SU-DHL-6 (cell line): ENCODE measurements around the gene DAGLB.

Experiments used
- H2AFZ ChIP-seq: fragments of 200-600 bp; sonication (generic); 2 replicates; pipeline ENCODE4 v1.6.1; 2014; ENCODE audit warnings: low read depth, mild to moderate bottlenecking, moderate library complexity, mixed read lengths, antibody characterized with exemption, low read length; ENCODE audit not compliant: severe bottlenecking
- H3F3A ChIP-seq: fragments of 200-600 bp; shearing (Covaris generic); 2 replicates; pipeline ENCODE4 v1.6.0; 2016; ENCODE audit warnings: antibody characterized with exemption, mild to moderate bottlenecking; ENCODE audit not compliant: insufficient read depth
- H3K27ac ChIP-seq: fragments of 200-600 bp; sonication (generic); 2 replicates; pipeline ENCODE4 v1.5.1; 2016; ENCODE audit warnings: low read depth, mild to moderate bottlenecking, low read length, moderate library complexity, mixed read lengths
- H3K27me3 ChIP-seq: fragments of 200-600 bp; sonication (generic), shearing (Covaris generic); 2 replicates; pipeline ENCODE4 v1.6.0; 2014; ENCODE audit warnings: mild to moderate bottlenecking, low read length
- H3K36me3 ChIP-seq: fragments of 200-600 bp; sonication (generic); 2 replicates; pipeline ENCODE4 v1.6.1; 2014; ENCODE audit warnings: mild to moderate bottlenecking, low read length, mixed read lengths
- H3K4me2 ChIP-seq: fragments of 300-600, 200-600 bp; shearing (Covaris generic), sonication (generic); 2 replicates; pipeline ENCODE4 v1.6.0; 2014; ENCODE audit warnings: low read length, low read depth, mild to moderate bottlenecking; ENCODE audit not compliant: poor library complexity, severe bottlenecking
- H3K4me3 ChIP-seq: fragments of 200-600 bp; sonication (generic); 2 replicates; pipeline ENCODE4 v1.5.1; 2014; ENCODE audit warnings: antibody characterized with exemption, low read length, mild to moderate bottlenecking, mixed read lengths; ENCODE audit not compliant: insufficient read depth, poor library complexity, severe bottlenecking
- H3K79me2 ChIP-seq: fragments of 200-600 bp; sonication (generic); 2 replicates; pipeline ENCODE4 v1.6.1; 2014; ENCODE audit warnings: mild to moderate bottlenecking, low read length, moderate library complexity; ENCODE audit not compliant: insufficient read depth
- H3K9ac ChIP-seq: fragments of 200-600 bp; sonication (generic); 2 replicates; pipeline ENCODE4 v1.7.0; 2014; ENCODE audit warnings: mild to moderate bottlenecking, low read length
- H3K9me2 ChIP-seq: fragments of 200-600 bp; sonication (generic); replicated peaks from 2 replicates; pipeline ENCODE4 v1.6.1; 2014; ENCODE audit warnings: low read length; ENCODE audit not compliant: insufficient read depth
- H3K9me3 ChIP-seq: fragments of 200-600 bp; sonication (generic); 2 replicates; pipeline ENCODE4 v1.6.1; 2014; ENCODE audit warnings: low read length, mixed read lengths; ENCODE audit not compliant: insufficient read depth
- H4K20me1 ChIP-seq: fragments of 200-600 bp; sonication (generic); 2 replicates; pipeline ENCODE4 v1.6.1; 2014; ENCODE audit warnings: low read depth, mild to moderate bottlenecking, antibody characterized with exemption, low read length, moderate library complexity, mixed read lengths
- CTCF ChIP-seq: fragments of 200-600 bp; sonication (generic); IDR thresholded peaks from one replicate; pipeline ENCODE4 v1.5.1; 2017; ENCODE audit warnings: antibody characterized with exemption, mild to moderate bottlenecking, low read length, moderate library complexity; ENCODE audit not compliant: insufficient read depth, poor library complexity, severe bottlenecking
- EZH2phosphoT487 ChIP-seq: fragments of 200-600 bp; sonication (generic), shearing (Covaris generic); conservative IDR thresholded peaks from 2 replicates; pipeline ENCODE4 v1.6.1; 2018; ENCODE audit warnings: mild to moderate bottlenecking, antibody characterized with exemption, low read length, moderate library complexity, mixed read lengths

DAGLB gene

GRCh38 chr7:6359734-6360133, 88.0 kb downstream of the DAGLB start:
- H2AFZ ChIP-seq, result peak overlapping the region; percentile 24
- H4K20me1 ChIP-seq, result no peaks in the 10 kb centered on the region
- H3K79me2 ChIP-seq, result no peaks in the 10 kb centered on the region
- no peak overlapping the region for H3K4me2 ChIP-seq
- H3K27me3 ChIP-seq, result no peaks in the 10 kb centered on the region
- no peaks in the 10 kb centered on the region for H3K9me3 ChIP-seq
- H3F3A ChIP-seq, result 0 out of 2 replicates have a peak, but pooled peaks cover 3% of the 10 kb centered on the region
- TF ChIP-seq EZH2phosphoT487, result no peak
- no peak for TF ChIP-seq CTCF
- H3K4me3 ChIP-seq, result no peak overlapping the region
- no peaks in the 10 kb centered on the region for H3K36me3 ChIP-seq
- no peak overlapping the region for H3K9ac ChIP-seq
- no peak overlapping the region for H3K27ac ChIP-seq
- no peaks in the 10 kb centered on the region for H3K9me2 ChIP-seq
